Small intestine (tissue), 7 donors: Measurements from ENCODE around the gene FIGNL2. TPM values are rescaled to one million over a fixed set of nuclear protein-coding genes. Genes with fewer than 3 reads are reported as not detected.

Experiments
- DNase-seq, 2 donors: peaks; one replicate each; pipeline versions ENCODE4 v3.0.0 to v3.0.0-alpha.2; 2013
- FAIRE-seq: peaks from 2 replicates; lab custom pipeline; 2012; peaks lifted over from hg19 to GRCh38; lab: Jason Lieb, UNC
- H3K27ac ChIP-seq, 3 donors: one replicate each; pipeline ENCODE4 v1.5.1; 2013; ENCODE audit warnings: low read length in 2 of 3, mild to moderate bottlenecking in 2 of 3, control low read depth in 1 of 3, inconsistent platforms in 1 of 3, low read depth in 1 of 3, moderate library complexity in 1 of 3
- H3K27me3 ChIP-seq, 3 donors: one replicate each; pipeline ENCODE4 v1.6.1; 2013; ENCODE audit warnings: low read length in 3 of 3, inconsistent platforms in 1 of 3; ENCODE audit not compliant: control insufficient read depth in 3 of 3, insufficient read depth in 3 of 3
- H3K36me3 ChIP-seq, 3 donors: one replicate each; pipeline ENCODE4 v1.6.1; 2013; ENCODE audit warnings: low read length in 3 of 3, inconsistent platforms in 1 of 3, low read depth in 1 of 3, mild to moderate bottlenecking in 1 of 3, moderate library complexity in 1 of 3; ENCODE audit not compliant: control insufficient read depth in 3 of 3, insufficient read depth in 2 of 3
- H3K4me1 ChIP-seq, 3 donors: one replicate each; pipeline ENCODE4 v1.6.1; 2013; ENCODE audit warnings: low read length in 2 of 3, inconsistent platforms in 1 of 3, low read depth in 1 of 3, mild to moderate bottlenecking in 1 of 3, moderate library complexity in 1 of 3; ENCODE audit not compliant: control insufficient read depth in 3 of 3, insufficient read depth in 2 of 3
- H3K4me3 ChIP-seq, 3 donors: one replicate each; pipeline ENCODE4 v1.5.1; 2013; ENCODE audit warnings: low read length in 3 of 3, control low read depth in 1 of 3, inconsistent platforms in 1 of 3, low read depth in 1 of 3, mild to moderate bottlenecking in 1 of 3, moderate library complexity in 1 of 3
- H3K9me3 ChIP-seq, 2 donors: one replicate each; pipeline ENCODE4 v1.6.1; 2013; ENCODE audit warnings: low read depth in 1 of 2, low read length in 1 of 2; ENCODE audit not compliant: control insufficient read depth in 2 of 2, insufficient read depth in 1 of 2
- WGBS, 3 donors: extraction: QIAGEN DNeasy Blood & Tissue Kit; methylation state at CpG; one replicate each; pipeline ENCODE4 v1.1.7; 2013; 5-methylcytosine and 5-hydroxymethylcytosine counted together
- polyA plus RNA-seq, 4 donors: library from polyadenylated mRNA; stranded (reverse) in 3 of 4; unstranded in 1 of 4; fragments of 200-250 nt in 3 of 4; fragments of 120-200 nt in 1 of 4; gene quantifications; one replicate each; pipeline versions ENCODE4 v1.2.1 to v1.2.3, GENCODE V29; 2013
- donor health status: healthy with polysubstance abuse.
- donor health status: control.
- donor health status: control.
- donor health status: Bipolar disorder and iron deficiency.
- donor health status: healthy.

FIGNL2 gene
- polyA plus RNA-seq, 4 donors = 0.39 to 0.41 TPM; not detected in 2

DNA sequence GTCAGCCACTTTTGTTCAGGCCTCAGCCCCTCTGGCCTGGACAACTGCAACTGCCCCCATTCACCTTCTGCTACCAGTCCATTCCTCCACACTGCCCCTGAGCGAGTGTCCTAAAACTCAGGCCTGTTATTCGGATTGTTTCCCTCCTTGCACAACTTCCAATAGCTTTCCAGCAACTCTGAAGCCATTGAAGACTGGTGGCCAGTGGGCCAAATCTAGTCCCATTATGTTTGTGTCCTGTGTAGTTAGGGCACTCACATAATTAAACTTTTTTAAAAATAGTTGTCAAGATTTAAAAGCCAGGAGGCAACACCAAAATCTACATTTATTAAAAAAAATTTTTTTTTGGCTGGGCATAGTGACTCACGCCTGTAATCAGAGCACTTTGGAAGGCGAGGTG lies 17.8 kb upstream of the FIGNL2 start:
- Histone ChIP-seq H3K27ac (no peak overlapping the region), H3K9me3 (no peaks in the 10 kb centered on the region), H3K4me1 (peaks cover 2 to 44% (median 3%) of the 10 kb centered on the region in 3 donors), H3K36me3 (no peaks in the 10 kb centered on the region), H3K4me3 (no peak overlapping the region), H3K27me3 (peaks cover 0 to 35% (median 17%) of the 10 kb centered on the region in 3 donors)
- 79 to 89% (median 81%) methylated on average over 4 of the region's 4 CpGs for WGBS, 3 donors
- FAIRE-seq (no peak), DNase-seq (no peak)

DNA sequence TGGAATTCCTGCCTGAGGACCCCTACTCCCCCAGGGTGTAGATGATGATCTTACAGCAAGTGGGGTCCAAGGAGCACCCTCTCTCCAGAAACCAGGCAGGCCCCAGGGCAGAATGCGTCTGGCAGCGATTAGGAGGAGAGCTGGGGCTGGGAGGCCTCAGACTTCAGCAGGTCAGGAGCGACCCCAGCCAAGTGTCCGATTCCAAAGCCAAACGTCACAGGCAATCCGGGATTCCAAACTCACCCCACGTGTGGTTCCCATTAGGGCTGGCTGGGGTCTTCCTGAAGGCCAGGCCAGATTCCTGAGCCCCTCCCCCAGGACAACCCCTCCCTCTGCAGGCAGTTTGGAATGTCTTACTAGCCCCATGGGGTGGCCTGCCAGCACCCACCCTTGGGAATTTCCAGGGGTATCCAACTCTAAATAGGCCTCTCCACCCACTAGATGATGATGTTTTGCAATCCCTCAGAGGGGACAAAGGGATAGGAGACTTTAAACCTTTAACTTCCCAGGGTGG lies 17.3 kb upstream of the FIGNL2 start:
- 87 to 92% (median 91%) methylated on average over 7 of the region's 7 CpGs for WGBS, 3 donors
- Histone ChIP-seq H3K36me3 (no peaks in the 10 kb centered on the region), H3K9me3 (no peaks in the 10 kb centered on the region), H3K4me1 (peaks cover 2 to 44% (median 3%) of the 10 kb centered on the region in 3 donors), H3K4me3 (no peak overlapping the region), H3K27ac (no peak overlapping the region), H3K27me3 (peaks cover 0 to 33% (median 15%) of the 10 kb centered on the region in 3 donors)
- FAIRE-seq (no peak), DNase-seq (no peak)

DNA sequence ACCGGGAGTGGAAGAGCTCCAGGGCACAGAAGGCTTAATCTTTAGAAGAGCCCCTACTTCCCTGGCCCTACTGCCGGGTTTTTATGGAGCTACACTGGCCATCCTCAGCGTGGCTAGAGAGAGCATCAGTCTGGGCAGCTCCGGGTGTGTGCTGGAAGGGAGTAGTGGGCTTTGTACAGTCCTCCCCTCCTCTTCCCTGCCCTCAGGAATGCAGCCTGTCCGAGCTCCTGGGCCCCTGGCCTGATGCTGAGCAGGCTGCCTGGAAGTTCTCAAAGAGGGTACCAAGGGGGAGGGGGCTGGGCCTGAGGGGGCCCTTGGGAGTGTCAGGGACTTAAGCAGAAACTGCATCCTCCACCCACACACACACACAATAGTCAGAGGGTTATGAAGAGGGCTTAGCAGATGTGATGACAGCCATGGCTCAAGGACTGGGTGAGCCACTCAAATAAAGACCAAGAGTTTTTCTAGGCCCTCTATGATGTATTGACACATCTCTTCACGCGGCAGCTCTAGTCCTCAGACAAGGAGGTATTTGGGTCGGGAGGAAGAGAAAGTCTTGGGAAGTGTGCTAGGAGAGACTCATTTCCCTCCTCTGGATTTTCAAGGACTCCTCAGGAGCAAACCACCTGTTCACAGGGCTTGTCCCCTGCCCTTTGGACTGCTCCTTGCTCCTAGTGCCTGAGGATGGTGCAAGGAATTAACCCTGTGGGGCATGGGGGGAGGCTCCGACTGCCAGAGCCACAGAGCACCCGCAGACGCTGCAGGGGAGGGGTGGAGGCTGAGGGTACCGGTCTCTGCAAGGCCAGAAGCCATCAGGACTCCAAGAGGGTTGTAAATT lies 16.5 kb upstream of the FIGNL2 start:
- FAIRE-seq (no peak), DNase-seq (peak; percentile 40 to 60)
- peak overlapping the region in 1 of 3 donors; percentile 33 for H3K4me3 ChIP-seq
- H3K36me3 ChIP-seq = no peaks in the 10 kb centered on the region
- no peaks in the 10 kb centered on the region for H3K9me3 ChIP-seq
- no peak overlapping the region for H3K27ac ChIP-seq
- H3K27me3 ChIP-seq = peaks cover 0 to 27% (median 15%) of the 10 kb centered on the region in 3 donors
- WGBS, 3 donors = 53 to 65% (median 54%) methylated on average over 12 of the region's 12 CpGs
- H3K4me1 ChIP-seq = peaks cover 2 to 44% (median 3%) of the 10 kb centered on the region in 3 donors

DNA sequence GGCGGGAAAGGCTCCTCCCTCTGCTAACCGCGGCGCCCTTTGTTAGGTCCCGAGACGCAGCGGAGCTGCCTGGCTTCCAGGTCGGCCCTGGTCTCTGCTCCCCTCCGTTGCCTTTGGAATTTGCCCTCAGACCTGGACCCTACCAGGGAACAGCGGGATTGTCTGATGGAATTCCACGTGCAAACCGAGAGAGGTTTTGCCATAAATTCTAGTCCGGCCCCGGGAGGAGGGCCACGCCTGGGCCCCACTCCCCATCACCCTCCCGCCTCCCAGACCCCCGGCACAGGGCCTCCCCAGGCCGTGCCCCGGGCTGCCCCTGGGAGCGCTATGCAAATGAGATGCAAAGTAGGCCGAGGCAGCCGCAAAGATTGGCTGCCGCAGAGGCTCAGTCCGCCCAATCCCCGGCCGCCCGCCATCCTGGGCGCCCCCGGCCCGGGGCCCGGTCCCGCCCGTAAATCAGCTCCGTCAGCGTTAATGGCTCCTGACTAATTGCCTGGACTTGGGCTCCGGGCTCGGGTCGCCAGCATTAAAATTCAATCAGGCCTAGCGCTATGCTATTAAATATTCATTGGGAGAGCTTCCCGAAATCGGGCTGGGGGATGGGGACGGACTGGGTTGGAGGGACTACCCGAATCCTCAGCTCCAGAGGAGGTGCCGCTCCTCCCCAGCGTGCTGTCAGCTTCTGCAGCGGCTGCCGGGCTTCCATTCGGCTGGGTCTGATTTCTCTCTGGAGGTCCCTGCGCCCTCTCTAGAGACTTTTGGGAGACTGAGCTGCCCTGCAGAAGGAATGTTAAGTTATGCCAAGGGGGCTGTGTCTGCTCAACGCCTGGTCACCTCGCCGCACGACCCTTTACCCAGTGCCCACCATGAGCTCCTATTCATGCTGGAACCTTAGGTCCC lies 15.7 kb upstream of the FIGNL2 start:
- Histone ChIP-seq H3K27ac (no peak overlapping the region), H3K4me3 (peak overlapping the region in 1 of 3 donors; percentile 33), H3K27me3 (peaks cover 0 to 19% (median 12%) of the 10 kb centered on the region in 3 donors), H3K9me3 (no peaks in the 10 kb centered on the region), H3K36me3 (no peaks in the 10 kb centered on the region), H3K4me1 (peaks cover 2 to 39% (median 3%) of the 10 kb centered on the region in 3 donors)
- DNase-seq = peak; percentile 47 to 84
- 12 to 20% (median 18%) methylated on average over 45 to 53 of the region's 53 CpGs for WGBS, 3 donors
- no peak for FAIRE-seq

DNA sequence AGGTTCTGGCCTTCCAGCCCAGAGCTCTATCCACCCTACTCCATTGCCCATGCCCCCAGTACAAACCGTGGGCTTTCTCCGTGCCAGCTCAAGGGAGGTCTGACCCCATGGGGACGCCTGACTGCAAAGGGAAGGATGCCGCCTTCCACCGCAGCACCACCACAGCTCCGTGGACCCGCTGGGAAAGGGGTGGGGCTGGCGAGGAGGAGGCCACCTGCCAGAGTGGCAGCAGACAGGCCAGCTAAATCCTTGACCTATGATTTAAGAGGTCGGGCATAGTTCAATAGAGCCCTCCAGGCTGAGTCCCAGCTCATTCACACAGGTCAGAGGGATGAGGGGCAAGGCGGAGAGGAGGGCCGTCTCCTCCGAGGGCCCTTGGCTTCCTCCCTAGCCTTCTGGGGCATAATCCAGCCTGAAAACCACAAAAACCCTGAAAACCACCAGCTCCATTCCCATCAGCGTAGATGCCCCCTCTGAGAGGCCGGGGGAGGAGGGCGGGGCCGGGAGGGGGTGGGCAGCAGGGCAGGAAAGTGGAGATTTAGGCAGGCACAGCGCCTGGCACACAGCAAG lies 14.9 kb upstream of the FIGNL2 start:
- H3K27me3 ChIP-seq = peaks cover 0 to 12% (median 9%) of the 10 kb centered on the region in 3 donors
- no peaks in the 10 kb centered on the region for H3K36me3 ChIP-seq
- FAIRE-seq (no peak), DNase-seq (no peak)
- WGBS, 3 donors = 7 to 28% (median 11%) methylated on average over 17 of the region's 17 CpGs
- no peak overlapping the region for H3K4me3 ChIP-seq
- no peak overlapping the region for H3K27ac ChIP-seq
- no peaks in the 10 kb centered on the region for H3K9me3 ChIP-seq
- H3K4me1 ChIP-seq = peaks cover under 1 to 32% (median 3%) of the 10 kb centered on the region in 3 donors

DNA sequence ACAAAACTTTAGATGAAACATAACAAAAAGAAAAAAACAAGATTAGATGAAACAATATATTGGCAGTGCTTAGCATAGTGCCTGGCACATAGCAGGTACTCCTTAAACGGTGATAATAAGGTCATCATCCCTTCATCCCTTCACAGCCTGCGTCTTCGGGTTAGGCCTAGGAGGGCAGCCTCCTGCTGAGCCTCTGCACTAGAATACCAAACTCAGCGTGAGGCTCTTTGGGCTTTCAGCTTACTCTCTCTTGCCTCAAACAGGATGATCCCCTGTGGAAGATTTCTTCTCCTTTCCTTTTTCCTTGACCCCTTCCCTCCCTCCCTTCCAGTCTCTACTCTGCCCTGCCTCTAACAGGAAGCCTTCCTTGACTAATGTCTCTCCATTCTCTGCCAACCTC lies 14.4 kb upstream of the FIGNL2 start:
- WGBS, 3 donors = 65 to 82% (median 77%) methylated on average over 4 of the region's 4 CpGs
- no peak overlapping the region for H3K4me3 ChIP-seq
- FAIRE-seq (no peak), DNase-seq (no peak)
- H3K27me3 ChIP-seq = peaks cover 0 to 8% (median 6%) of the 10 kb centered on the region in 3 donors
- no peaks in the 10 kb centered on the region for H3K36me3 ChIP-seq
- no peak overlapping the region for H3K27ac ChIP-seq
- H3K9me3 ChIP-seq = no peaks in the 10 kb centered on the region
- H3K4me1 ChIP-seq = peaks cover 0 to 30% (median 3%) of the 10 kb centered on the region in 3 donors

DNA sequence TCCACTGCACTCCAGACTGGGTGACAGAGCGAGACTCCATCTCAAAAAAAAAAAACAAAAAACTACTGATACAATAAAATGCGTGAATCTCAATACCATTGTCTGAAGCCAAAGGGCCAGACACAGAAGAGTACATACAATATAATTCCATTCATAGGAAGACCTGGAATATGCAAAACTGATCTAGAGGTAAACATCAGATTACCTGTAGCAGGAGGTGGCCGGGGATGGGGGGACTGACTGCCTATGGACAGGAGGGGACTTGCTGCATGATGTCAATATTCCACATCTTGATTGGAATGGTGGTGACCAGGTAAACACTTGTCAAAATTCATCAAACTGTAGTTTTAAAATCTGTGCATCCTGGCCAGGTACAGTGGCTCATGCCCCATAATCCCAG lies 12.5 kb upstream of the FIGNL2 start:
- H3K27ac ChIP-seq = no peak overlapping the region
- H3K27me3 ChIP-seq = peaks cover 0 to 19% (median 6%) of the 10 kb centered on the region in 3 donors
- H3K9me3 ChIP-seq = no peaks in the 10 kb centered on the region
- FAIRE-seq (no peak), DNase-seq (no peak)
- H3K4me3 ChIP-seq = no peak overlapping the region
- WGBS, 3 donors = 79 to 92% (median 88%) methylated on average over 3 of the region's 3 CpGs
- H3K4me1 ChIP-seq = peaks cover 0 to 33% (median 3%) of the 10 kb centered on the region in 3 donors
- H3K36me3 ChIP-seq = no peaks in the 10 kb centered on the region
